COR-L47 (cell line): Measurements from ENCODE around the gene SST.

Source experiments
- DNase-seq: peaks from one replicate; lab custom pipeline; 2025; lab: John Stamatoyannopoulos, UW

SST gene

GRCh38 chr3:187629711-187630110 is 40.5 kb downstream of the SST start:
- DNase-seq = no peak

- no peak for DNase-seq
Measured at GRCh38 chr3:187628169-187628568, 42.0 kb downstream of the SST start.

GRCh38 chr3:187626581-187626980 is 43.6 kb downstream of the SST start:
- DNase-seq = no peak

DNA sequence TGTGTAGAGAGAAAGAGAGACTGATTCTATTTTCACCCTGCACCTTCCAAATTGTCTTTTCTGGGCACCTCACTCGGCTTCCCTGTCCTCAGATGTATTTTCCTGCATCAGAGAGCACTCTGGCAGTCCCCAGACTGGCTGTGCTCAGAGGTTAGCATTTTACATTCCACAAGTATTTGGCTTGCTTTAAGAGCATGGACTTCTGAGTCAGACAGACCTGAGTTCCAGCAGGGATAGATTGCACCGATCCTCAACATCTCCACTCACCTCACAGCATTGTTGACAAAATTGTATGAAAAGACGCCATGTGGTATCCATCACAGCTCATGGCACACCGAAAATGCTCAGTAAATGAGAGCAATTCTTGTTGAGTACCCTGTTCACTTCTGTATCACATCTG is 45.6 kb downstream of the SST start:
- DNase-seq = no peak

DNA sequence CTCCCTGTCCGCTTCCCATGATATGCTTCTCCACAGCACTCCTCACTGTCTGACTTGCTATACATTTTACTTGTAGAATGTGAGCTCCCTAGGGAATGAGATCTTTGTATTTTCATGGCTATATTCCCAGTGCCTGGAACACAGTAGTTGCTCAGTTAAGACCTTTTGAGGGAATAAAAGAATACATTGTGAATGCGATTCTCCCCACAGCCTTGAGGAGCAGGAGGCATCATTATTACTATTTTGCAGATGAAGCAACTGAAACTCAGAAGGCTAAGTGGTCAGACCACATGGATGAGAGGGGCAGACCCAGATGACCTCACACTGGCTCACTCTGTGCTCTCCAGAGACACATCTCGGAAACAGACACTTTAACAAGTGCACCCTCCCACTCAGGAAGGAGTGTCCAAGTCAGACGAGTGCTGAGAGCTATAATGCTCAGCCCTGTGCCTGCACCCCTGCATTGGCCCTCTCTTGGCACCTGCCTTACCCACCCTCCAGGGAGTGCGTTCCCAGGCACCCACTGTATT is 46.8 kb downstream of the SST start:
- no peak for DNase-seq

GRCh38 chr3:187621881-187622280 is 48.3 kb downstream of the SST start:
- no peak for DNase-seq

GRCh38 chr3:187619461-187619860 is 50.7 kb downstream of the SST start:
- DNase-seq = no peak
